Measurements from ENCODE around the gene CREB5.

- TF ChIP-seq, protein P1, sequence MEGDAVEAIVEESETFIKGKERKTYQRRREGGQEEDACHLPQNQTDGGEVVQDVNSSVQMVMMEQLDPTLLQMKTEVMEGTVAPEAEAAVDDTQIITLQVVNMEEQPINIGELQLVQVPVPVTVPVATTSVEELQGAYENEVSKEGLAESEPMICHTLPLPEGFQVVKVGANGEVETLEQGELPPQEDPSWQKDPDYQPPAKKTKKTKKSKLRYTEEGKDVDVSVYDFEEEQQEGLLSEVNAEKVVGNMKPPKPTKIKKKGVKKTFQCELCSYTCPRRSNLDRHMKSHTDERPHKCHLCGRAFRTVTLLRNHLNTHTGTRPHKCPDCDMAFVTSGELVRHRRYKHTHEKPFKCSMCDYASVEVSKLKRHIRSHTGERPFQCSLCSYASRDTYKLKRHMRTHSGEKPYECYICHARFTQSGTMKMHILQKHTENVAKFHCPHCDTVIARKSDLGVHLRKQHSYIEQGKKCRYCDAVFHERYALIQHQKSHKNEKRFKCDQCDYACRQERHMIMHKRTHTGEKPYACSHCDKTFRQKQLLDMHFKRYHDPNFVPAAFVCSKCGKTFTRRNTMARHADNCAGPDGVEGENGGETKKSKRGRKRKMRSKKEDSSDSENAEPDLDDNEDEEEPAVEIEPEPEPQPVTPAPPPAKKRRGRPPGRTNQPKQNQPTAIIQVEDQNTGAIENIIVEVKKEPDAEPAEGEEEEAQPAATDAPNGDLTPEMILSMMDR (IDR thresholded peaks at IDR 0.05; ENCODE audit: extremely low read depth in 1 of 2, insufficient read depth in 1 of 2, low read depth in 1 of 2, low read length in 2 of 2) = no peak
- TF ChIP-seq EZH2 (IDR thresholded peaks at IDR 0.05; ENCODE audit: borderline replicate concordance, low read depth, low read length, severe bottlenecking) = no peak
Measured at GRCh38 chr7:28573059-28573553, 160.8 kb downstream of the CREB5 start.

Data from endothelial cell of umbilical vein (primary cell).